CD4-positive, alpha-beta T cell treated with Interleukin-15 for 1 hour (primary cell): ENCODE measurements around the gene ZBTB1.
"Not testable (repeated sequence)": the region's sequence is repeated elsewhere in the genome, so short reads cannot be mapped to it uniquely, and the experiment has no call there.

Experiments
- DNase-seq: peaks from one replicate; pipeline ENCODE4 v3.0.0-alpha.2; 2020

Gene ZBTB1

DNA sequence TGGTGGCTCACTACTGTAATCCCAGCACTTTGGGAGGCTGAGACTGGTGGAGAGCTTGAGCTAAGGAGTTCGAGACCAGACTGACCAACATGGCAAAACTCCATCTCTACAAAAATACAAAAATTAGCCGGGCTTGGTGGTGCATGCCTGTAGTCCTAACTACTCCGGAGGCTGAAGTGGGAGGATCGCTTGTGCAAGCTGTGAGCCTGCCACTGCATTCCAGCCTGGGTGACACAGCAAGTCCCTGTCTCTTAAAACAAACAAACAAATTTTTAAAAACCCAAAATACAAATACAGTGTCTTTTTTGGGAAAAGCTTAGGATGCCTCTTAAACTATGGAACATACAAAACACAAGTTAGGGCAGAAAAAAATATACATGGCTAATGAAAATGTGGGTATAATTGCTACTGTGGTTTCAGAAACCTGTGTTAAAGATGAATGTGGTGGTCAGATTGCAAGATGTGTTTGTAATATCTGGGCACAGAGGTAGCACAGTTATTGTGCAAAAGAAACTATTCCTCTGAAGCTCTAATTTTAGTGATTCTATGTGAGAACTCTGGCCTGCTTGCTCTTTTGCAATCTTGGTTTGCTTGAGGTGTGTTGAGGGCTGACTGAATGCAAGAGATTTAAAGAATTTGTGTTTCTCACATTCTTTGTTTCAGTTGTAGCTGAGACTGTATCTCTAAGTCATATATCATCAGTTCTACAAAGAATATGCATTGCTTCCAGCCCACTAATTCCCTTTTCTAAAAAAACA is 32.1 kb downstream of the ZBTB1 start:
- no peak for DNase-seq

- DNase-seq, result peak; percentile 97
These were observed 35.9 kb downstream of the ZBTB1 start, which contains the start of gene HSPA2 for GRCh38 chr14:64540208-64541202. Gene HSPA2 (plus strand): TSS chr14:64540741. CDS start chr14:64540850, 109 bp downstream.

DNA sequence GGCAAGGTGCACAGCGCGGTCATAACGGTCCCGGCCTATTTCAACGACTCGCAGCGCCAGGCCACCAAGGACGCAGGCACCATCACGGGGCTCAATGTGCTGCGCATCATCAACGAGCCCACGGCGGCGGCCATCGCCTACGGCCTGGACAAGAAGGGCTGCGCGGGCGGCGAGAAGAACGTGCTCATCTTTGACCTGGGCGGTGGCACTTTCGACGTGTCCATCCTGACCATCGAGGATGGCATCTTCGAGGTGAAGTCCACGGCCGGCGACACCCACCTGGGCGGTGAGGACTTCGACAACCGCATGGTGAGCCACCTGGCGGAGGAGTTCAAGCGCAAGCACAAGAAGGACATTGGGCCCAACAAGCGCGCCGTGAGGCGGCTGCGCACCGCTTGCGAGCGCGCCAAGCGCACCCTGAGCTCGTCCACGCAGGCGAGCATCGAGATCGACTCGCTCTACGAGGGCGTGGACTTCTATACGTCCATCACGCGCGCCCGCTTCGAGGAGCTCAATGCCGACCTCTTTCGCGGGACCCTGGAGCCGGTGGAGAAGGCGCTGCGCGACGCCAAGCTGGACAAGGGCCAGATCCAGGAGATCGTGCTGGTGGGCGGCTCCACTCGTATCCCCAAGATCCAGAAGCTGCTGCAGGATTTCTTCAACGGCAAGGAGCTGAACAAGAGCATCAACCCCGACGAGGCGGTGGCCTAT is 36.8 kb downstream of the ZBTB1 start:
- DNase-seq, result no peak

- DNase-seq, result no peak
These were observed 37.6 kb downstream of the ZBTB1 start for GRCh38 chr14:64541972-64542835.

GRCh38 chr14:64542836-64543201 is 38.2 kb downstream of the ZBTB1 start:
- DNase-seq, result no peak

GRCh38 chr14:64544607-64545312 is 40.2 kb downstream of the ZBTB1 start:
- DNase-seq, result no peak

DNA sequence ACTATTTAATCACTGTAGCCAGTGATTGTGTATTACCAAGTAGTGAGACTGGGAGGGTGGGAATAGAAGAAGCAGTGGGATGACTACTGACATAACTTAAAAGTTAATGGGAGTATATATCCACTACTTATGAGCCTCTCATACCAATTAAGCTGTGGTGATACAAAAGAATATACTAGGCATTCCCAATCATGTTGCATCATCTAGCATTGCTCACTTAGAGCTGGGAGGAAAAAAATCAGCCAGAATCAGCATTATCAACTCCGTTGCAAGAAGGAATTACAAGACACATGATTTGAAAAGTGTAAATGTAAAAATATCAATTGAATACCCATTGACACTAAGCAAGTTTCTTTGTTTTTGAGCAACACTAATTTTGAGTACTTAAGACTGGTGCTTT is 44.4 kb downstream of the ZBTB1 start:
- no peak for DNase-seq

DNA sequence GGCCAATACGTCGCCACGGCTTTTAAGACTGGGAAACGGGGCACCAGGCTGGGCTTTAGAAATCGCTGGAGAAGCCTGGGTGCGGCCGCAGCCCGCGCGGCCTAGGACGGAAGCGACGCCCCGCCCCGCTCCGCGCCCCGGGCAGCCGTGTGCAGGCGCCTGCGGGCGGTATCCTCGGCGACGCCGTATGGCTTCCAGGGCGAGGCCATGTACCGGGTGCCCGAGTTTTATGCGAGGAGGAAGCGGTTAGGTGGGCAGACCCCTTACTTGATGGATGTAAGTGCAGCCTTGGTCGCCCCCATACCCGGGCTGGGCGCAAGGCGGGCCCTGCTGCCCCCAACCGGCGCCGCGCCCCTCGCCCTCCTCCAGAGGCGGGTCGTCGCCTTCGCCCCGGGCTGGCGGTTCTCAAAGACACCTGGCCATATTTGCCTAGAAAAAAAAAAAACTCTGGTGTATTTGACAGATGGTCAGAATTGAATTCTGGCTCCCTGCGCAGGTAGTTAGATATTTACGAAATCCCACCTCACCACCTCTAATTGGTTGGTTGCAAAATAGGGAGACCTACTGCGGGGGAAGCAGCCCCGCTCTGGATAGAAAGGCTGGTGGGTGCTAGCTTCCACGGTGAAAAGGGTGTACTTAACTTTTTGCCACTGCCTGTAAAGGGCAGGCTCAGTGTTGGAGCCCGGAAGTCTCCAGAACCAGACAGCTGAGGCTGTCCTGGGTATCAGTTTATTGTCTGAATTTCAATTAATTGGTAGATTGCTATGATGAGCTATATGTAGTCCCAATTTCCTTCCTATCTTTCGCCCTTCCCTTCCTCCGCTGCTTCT is 45.4 kb downstream of the ZBTB1 start, which contains the start of gene PPP1R36:
TSS of gene PPP1R36 (plus strand) at position 171 of the 830 bp plus-strand sequence. CDS start at position 208, 37 bp downstream.
- DNase-seq, result no peak

DNA sequence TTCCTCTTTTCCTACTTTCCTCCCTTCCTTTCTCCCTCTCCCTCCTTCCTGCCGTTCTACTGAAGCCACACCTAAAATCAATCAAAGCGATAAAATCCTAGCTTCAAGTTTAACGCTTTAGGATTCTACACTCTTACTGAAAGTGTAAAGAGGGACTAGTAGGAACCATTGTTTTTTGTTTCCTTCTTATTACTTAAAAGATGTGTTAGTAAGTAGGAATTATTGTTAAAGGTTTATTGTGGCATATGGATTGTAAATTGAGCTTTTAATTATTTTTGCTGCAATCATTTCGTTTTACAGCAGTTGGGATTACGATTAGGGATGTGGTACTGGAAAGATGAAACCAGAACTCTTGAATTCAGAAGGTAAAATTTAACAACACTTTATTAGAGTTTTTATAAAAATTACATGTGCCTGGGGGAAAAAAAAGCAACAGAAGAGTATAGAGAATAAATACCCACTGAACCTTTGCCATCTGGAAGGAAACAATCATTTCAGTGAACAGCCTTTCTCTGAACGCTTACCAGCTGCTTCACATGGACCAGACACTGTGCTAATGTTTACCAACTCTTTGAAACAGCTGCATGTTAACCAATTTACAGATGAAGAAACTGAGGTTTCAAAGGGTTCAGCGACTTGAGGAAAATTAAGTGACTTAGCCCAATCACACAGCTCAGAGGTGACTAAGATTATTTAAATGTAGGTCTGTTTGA is 46.2 kb downstream of the ZBTB1 start:
- DNase-seq, result no peak

- DNase-seq, result no peak
These were observed 50.0 kb downstream of the ZBTB1 start for GRCh38 chr14:64554556-64554955.

GRCh38 chr14:64556526-64556925 is 52.0 kb downstream of the ZBTB1 start:
- DNase-seq, result no peak

GRCh38 chr14:64558216-64558615 is 53.6 kb downstream of the ZBTB1 start:
- not testable (repeated sequence) for DNase-seq

- no peak for DNase-seq
These were observed 57.1 kb downstream of the ZBTB1 start for GRCh38 chr14:64561631-64562030.

DNA sequence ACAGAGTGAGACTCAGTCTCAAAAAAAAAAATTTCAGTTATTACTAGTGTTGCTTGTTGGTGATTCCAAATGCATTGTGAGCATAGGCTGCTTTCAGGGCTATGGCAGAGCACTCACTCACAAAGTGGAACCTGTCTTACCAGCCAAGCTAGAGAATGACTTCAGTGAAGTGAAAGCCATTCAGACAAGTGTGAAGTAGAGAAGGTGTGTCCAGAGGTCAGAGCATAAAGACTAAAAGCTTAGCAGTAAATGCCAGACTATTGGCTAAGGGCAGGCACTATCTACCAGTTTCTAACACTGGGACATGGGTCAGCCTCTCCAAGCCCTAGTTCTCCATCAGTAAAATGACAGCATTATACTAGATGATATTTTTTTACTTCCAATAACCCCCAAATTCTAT is 57.9 kb downstream of the ZBTB1 start:
- no peak for DNase-seq

DNA sequence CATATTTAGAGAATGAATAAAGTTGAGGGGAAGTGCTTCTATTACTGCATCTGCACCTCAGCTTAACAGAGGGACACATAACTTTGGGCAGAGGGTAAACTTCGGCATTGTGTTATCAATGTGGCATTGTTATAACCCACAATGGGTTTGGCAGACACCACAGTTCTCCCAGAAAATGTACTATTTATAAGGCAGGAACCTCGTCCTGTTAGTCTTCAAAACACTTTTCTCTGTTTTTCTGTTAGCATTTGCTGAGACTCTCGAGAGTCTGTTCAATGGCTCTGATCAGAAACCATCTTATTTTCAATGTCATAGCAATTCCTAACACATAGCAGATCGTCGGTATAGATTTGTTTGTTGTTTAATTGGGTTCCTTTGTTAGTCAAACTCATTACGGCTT is 59.1 kb downstream of the ZBTB1 start:
- DNase-seq, result no peak

- no peak for DNase-seq
These were observed 62.1 kb downstream of the ZBTB1 start for GRCh38 chr14:64566651-64567122.

DNA sequence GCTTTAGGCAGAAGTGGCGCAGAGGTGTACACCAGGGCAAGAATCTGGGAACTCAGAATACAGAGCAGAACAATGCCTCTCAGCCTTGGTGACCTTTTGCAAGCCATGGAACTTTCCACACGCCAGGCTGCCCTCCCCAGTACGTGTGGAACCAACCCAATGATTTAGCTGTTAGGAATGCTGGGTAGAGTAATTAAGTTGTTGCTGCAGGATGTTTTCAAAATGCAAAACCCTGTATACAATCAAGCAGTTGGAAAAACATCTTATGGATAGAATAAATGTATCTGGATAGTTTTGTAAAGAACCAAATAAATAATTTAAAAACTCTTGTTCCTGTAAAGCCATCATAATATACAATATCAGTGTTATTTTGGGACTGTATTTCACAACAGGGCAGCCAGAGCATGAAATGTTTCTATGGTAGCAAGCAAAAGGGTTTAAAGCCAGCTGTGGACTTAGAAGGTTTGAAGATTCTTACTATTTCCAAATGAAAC is 64.6 kb downstream of the ZBTB1 start:
- no peak for DNase-seq

GRCh38 chr14:64569646-64570045 is 65.1 kb downstream of the ZBTB1 start:
- not testable (repeated sequence) for DNase-seq

GRCh38 chr14:64572386-64573104 is 68.0 kb downstream of the ZBTB1 start:
- no peak for DNase-seq
